PC-3 (cell line): Measurements from ENCODE around the gene C1orf105. TPM values are rescaled to one million over a fixed set of nuclear protein-coding genes. Genes with fewer than 3 reads are reported as not detected.
A peak's percentile ranks its signal among the peaks of the same experiment; 100 is the strongest.

Source experiments
- ATAC-seq: fragments of 200-7000 bp; cut with Tn5 transposase; 2 replicates; pipeline ENCODE4 v1.9.1; 2020; ENCODE audit warnings: mild to moderate bottlenecking, moderate library complexity
- BruUV-seq: library from RNA; stranded (reverse); fragments of 400-500 nt; replicated peaks from 2 replicates; lab custom pipeline; 2021; lab: Mats Ljungman, UMichigan
- CTCF ChIA-PET: fragments of 300-600 bp; sonication (Branson Sonifier 250); formaldehyde crosslinking; loops from one replicate; lab custom pipeline; 2022; ENCODE audit warnings: antibody characterized with exemption; lab: Charles Lee
- POLR2A ChIA-PET: fragments of 300-600 bp; sonication (Branson Sonifier 250); formaldehyde crosslinking; loops from one replicate; lab custom pipeline; 2022; ENCODE audit warnings: antibody characterized with exemption; ENCODE audit not compliant: unreplicated experiment; lab: Charles Lee
- DNase-seq: peaks from one replicate; pipeline ENCODE4 v3.0.0-alpha.2; 2015
- H2AFZ ChIP-seq: fragments of 300-600 bp; sonication (generic); 2 replicates; pipeline ENCODE4 v1.6.0; 2016; ENCODE audit warnings: antibody characterized with exemption, low read length
- H3F3A ChIP-seq: fragments of 300-600 bp; sonication (generic); one replicate; pipeline ENCODE4 v1.6.0; 2017; ENCODE audit warnings: antibody characterized with exemption, low read length, control low read depth, mild to moderate bottlenecking; ENCODE audit not compliant: unreplicated experiment
- H3K27ac ChIP-seq: fragments of 300-600 bp; sonication (generic); 2 replicates; pipeline ENCODE4 v1.5.1; 2016; ENCODE audit warnings: mild to moderate bottlenecking, low read length
- H3K27me3 ChIP-seq: fragments of 300-600 bp; sonication (generic); 2 replicates; pipeline ENCODE4 v1.6.1; 2016; ENCODE audit warnings: low read length, mixed read lengths
- H3K36me3 ChIP-seq: fragments of 300-600 bp; sonication (generic); 2 replicates; pipeline ENCODE4 v1.6.1; 2016; ENCODE audit warnings: low read depth, mixed run types, low read length, mixed read lengths
- H3K4me1 ChIP-seq: fragments of 300-600 bp; sonication (generic); 2 replicates; pipeline ENCODE4 v1.5.1; 2016; ENCODE audit warnings: low read length; ENCODE audit not compliant: insufficient read depth
- H3K4me2 ChIP-seq: fragments of 300-600 bp; sonication (generic); 2 replicates; pipeline ENCODE4 v1.6.0; 2016; ENCODE audit warnings: low read length
- H3K4me3 ChIP-seq: fragments of 300-600 bp; sonication (generic); 2 replicates; pipeline ENCODE4 v1.5.1; 2016; ENCODE audit warnings: mild to moderate bottlenecking, low read length, mixed read lengths
- H3K79me2 ChIP-seq: fragments of 300-600 bp; sonication (generic); 2 replicates; pipeline ENCODE4 v1.6.1; 2017; ENCODE audit warnings: low read length, mixed read lengths
- H3K9ac ChIP-seq: fragments of 300-600 bp; sonication (generic); 2 replicates; pipeline ENCODE4 v1.6.0; 2016; ENCODE audit warnings: mild to moderate bottlenecking, low read length
- H3K9me2 ChIP-seq: fragments of 300-600 bp; sonication (generic); replicated peaks from 2 replicates; pipeline ENCODE4 v1.6.1; 2016; ENCODE audit warnings: mixed run types, low read length, mixed read lengths
- H3K9me3 ChIP-seq: fragments of 300-600 bp; sonication (generic); 2 replicates; pipeline ENCODE4 v1.6.1; 2016; ENCODE audit warnings: low read length, mixed read lengths
- H4K20me1 ChIP-seq: fragments of 300-600 bp; sonication (generic); 2 replicates; pipeline ENCODE4 v1.6.1; 2016; ENCODE audit warnings: low read length, mixed read lengths
- CTCF ChIP-seq: fragments of 300-600 bp; sonication (generic); conservative IDR thresholded peaks from 2 replicates; pipeline ENCODE4 v1.5.1; 2017; ENCODE audit warnings: antibody characterized with exemption, low read depth, mild to moderate bottlenecking, low read length
- EZH2 ChIP-seq: fragments of 300-600 bp; sonication (generic); IDR thresholded peaks from one replicate; pipeline ENCODE4 v1.6.1; 2017; ENCODE audit warnings: antibody characterized with exemption, mild to moderate bottlenecking, low read length; ENCODE audit not compliant: unreplicated experiment
- EZH2phosphoT487 ChIP-seq: fragments of 300-600 bp; sonication (generic); IDR thresholded peaks from 2 replicates; pipeline ENCODE4 v1.6.1; 2018; ENCODE audit warnings: mild to moderate bottlenecking, antibody characterized with exemption, low read length, borderline replicate concordance
- intact Hi-C: fragments of 100-400 bp; cut with micrococcal nuclease; formaldehyde crosslinking; loops from 2 replicates; pipeline ENCODE4 v1.9.0; 2023
- total RNA-seq: library from RNA; depleted of rRNA; stranded (reverse); fragments of >200 nt; gene quantifications from 2 replicates; pipeline ENCODE4 v1.2.3, GENCODE V29; 2014

C1orf105 gene
- total RNA-seq, 1 experiment from 2014 or later: not detected

- TF ChIP-seq EZH2 (no peak), EZH2phosphoT487 (no peak), CTCF (no peak)
- no peaks in the 10 kb centered on the region for H3K9me2 ChIP-seq
- POLR2A ChIA-PET: no interaction called here
Observed at GRCh38 chr1:172406968-172407367, 13.5 kb upstream of the C1orf105 start.

GRCh38 chr1:172408958-172409357 lies 11.5 kb upstream of the C1orf105 start:
- TF ChIP-seq CTCF: no peak
- no peak for TF ChIP-seq EZH2phosphoT487
- TF ChIP-seq EZH2: no peak
- DNase-seq (no peak), ATAC-seq (no peak)
- no peak overlapping the region for H2AFZ ChIP-seq
- H3F3A ChIP-seq: no peaks in the 10 kb centered on the region
- H3K9ac ChIP-seq: no peak overlapping the region
- BruUV-seq: no TSS peak
- H3K27me3 ChIP-seq: no peaks in the 10 kb centered on the region
- no peaks in the 10 kb centered on the region for H4K20me1 ChIP-seq
- no peaks in the 10 kb centered on the region for H3K9me3 ChIP-seq
- no peaks in the 10 kb centered on the region for H3K36me3 ChIP-seq
- ChIA-PET CTCF (no interaction called here), POLR2A (no interaction called here)
- no peaks in the 10 kb centered on the region for H3K79me2 ChIP-seq
- no peak overlapping the region for H3K4me3 ChIP-seq
- intact Hi-C loops: loop anchor here (10.0 kb wide), 1 partner anchor 864 kb away; no protein-coding TSS in a partner anchor
- H3K27ac ChIP-seq: no peak overlapping the region
- no peak overlapping the region for H3K4me2 ChIP-seq
- no peaks in the 10 kb centered on the region for H3K9me2 ChIP-seq
- H3K4me1 ChIP-seq: peaks cover 7% of the 10 kb centered on the region; the same call in 1 of the 2 replicates

More at GRCh38 chr1:172406968-172407367, 13.5 kb upstream of the C1orf105 start:
- Histone ChIP-seq H3K4me2 (no peak overlapping the region), H3K27me3 (no peaks in the 10 kb centered on the region), H3K36me3 (no peaks in the 10 kb centered on the region), H3K4me1 (peaks cover 7% of the 10 kb centered on the region; the same call in 1 of the 2 replicates), H3K27ac (no peak overlapping the region), H2AFZ (no peak overlapping the region), H3K9me3 (no peaks in the 10 kb centered on the region), H3K9ac (no peak overlapping the region), H3K4me3 (no peak overlapping the region), H4K20me1 (no peaks in the 10 kb centered on the region), H3K79me2 (no peaks in the 10 kb centered on the region), H3F3A (no peaks in the 10 kb centered on the region)
- no TSS peak for BruUV-seq
- DNase-seq (no peak), ATAC-seq (0 out of 2 replicates have a peak, but pooled peaks have one; percentile 16)
- CTCF ChIA-PET: interaction anchor here (0.6 kb wide), 1 partner anchor 21 kb away, joined by 3 read pairs; no protein-coding TSS in a partner anchor
- intact Hi-C loops: loop anchor here (10.0 kb wide), 1 partner anchor 862 kb away; no protein-coding TSS in a partner anchor

- H3K9me2 ChIP-seq: no peaks in the 10 kb centered on the region
- no peaks in the 10 kb centered on the region for H3K79me2 ChIP-seq
- H3F3A ChIP-seq: no peaks in the 10 kb centered on the region
- BruUV-seq: no TSS peak
- H2AFZ ChIP-seq: no peak overlapping the region
- no peak for TF ChIP-seq EZH2
- no peak for TF ChIP-seq CTCF
- no peak for TF ChIP-seq EZH2phosphoT487
- CTCF ChIA-PET: interaction anchor here (1.0 kb wide), 1 partner anchor 11 kb away, joined by 3 read pairs; no protein-coding TSS in a partner anchor
- H3K27me3 ChIP-seq: no peaks in the 10 kb centered on the region
- H3K4me2 ChIP-seq: no peak overlapping the region
- intact Hi-C loops: no loop called here
- H3K9me3 ChIP-seq: no peaks in the 10 kb centered on the region
- H3K36me3 ChIP-seq: no peaks in the 10 kb centered on the region
- no peak overlapping the region for H3K4me3 ChIP-seq
- peaks cover 15% of the 10 kb centered on the region for H3K4me1 ChIP-seq
- H4K20me1 ChIP-seq: no peaks in the 10 kb centered on the region
- no peak overlapping the region for H3K9ac ChIP-seq
- ATAC-seq (no peak), DNase-seq (no peak)
- H3K27ac ChIP-seq: no peak overlapping the region
- POLR2A ChIA-PET: no interaction called here
Observed at GRCh38 chr1:172410027-172410426, 10.5 kb upstream of the C1orf105 start.
